Prostate gland (tissue), 2 donors: Measurements from ENCODE around the gene DLG2.
"Not testable (repeated sequence)": the region's sequence is repeated elsewhere in the genome, so short reads cannot be mapped to it uniquely, and the experiment has no call there.

Source experiments
- POLR2A ChIP-seq: fragments of 450-650 bp; IDR thresholded peaks from one replicate; pipeline ENCODE4 v1.6.1; 2016; ENCODE audit warnings: antibody characterized with exemption, mild to moderate bottlenecking
- POLR2AphosphoS5 ChIP-seq: sonication (generic); formaldehyde crosslinking; IDR thresholded peaks from one replicate; pipeline ENCODE4 v1.6.1; 2017; ENCODE audit warnings: antibody characterized with exemption
- TF ChIP-seq, protein P1 (sequence below), 4 experiments: fragments of 200-600 bp in 2 of 4; fragments of 450-650 bp in 2 of 4; sonication (generic) in 2 of 4; IDR thresholded peaks; 1 replicate in 3 of 4; 2 replicates in 1 of 4; pipeline ENCODE4 v1.5.1; 2016 to 2019; ENCODE audit warnings: antibody characterized with exemption in 4 of 4, mild to moderate bottlenecking in 2 of 4, moderate library complexity in 2 of 4

DNA sequence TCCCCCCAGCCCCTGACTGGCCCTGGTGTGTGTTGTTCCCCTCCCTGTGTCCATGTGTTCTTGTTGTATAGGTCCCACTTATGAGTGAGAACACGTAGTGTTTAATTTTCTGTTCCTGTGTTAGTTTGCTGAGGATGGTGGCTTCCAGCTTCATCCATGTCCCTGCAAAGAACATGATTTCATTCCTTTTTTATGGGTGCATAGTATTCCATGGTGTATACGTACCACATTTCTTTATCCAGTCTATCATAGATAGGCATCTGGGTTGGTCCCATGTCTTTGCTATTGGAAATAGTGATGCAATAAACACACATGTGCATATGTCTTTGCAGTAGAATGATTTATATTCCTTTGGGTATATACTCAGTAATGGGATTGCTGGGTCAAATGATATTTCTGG, 1895.9 kb downstream of the DLG2 start:
- TF ChIP-seq POLR2A, POLR2AphosphoS5: not testable (repeated sequence)
- TF ChIP-seq, protein P1, sequence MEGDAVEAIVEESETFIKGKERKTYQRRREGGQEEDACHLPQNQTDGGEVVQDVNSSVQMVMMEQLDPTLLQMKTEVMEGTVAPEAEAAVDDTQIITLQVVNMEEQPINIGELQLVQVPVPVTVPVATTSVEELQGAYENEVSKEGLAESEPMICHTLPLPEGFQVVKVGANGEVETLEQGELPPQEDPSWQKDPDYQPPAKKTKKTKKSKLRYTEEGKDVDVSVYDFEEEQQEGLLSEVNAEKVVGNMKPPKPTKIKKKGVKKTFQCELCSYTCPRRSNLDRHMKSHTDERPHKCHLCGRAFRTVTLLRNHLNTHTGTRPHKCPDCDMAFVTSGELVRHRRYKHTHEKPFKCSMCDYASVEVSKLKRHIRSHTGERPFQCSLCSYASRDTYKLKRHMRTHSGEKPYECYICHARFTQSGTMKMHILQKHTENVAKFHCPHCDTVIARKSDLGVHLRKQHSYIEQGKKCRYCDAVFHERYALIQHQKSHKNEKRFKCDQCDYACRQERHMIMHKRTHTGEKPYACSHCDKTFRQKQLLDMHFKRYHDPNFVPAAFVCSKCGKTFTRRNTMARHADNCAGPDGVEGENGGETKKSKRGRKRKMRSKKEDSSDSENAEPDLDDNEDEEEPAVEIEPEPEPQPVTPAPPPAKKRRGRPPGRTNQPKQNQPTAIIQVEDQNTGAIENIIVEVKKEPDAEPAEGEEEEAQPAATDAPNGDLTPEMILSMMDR (IDR thresholded peaks at IDR 0.05): not testable (repeated sequence)
